ENCODE measurements around the gene RNU6-9. TPM values are rescaled to one million over a fixed set of nuclear protein-coding genes. Genes with fewer than 3 reads are reported as not detected.
"Not testable (repeated sequence)": the region's sequence is repeated elsewhere in the genome, so short reads cannot be mapped to it uniquely, and the experiment has no call there.

Gene RNU6-9
- total and polyA plus RNA-seq, 2 of the 13 experiments (the other 11 are each of a cell fraction or from before 2014, with no cell fraction given), result under 0.01 TPM; not detected in 1

GRCh38 chr19:876089-876488, 17.2 kb upstream of the RNU6-9 start (continued):
- TF ChIP-seq E2F5 (CRISPR knock-in tag; conservative IDR thresholded peaks at IDR 0.05) (no peak), MLLT10 (CRISPR knock-in tag; IDR thresholded peaks at IDR 0.05) (no peak)

- Histone ChIP-seq H3K4me3 (replicated peaks in 1 of 3; ENCODE audit: insufficient read depth in 1 of 3, low read depth in 2 of 3, low read length in 3 of 3) (no peak overlapping the region), H3K4me2 (ENCODE audit: low read depth, low read length) (no peak overlapping the region), H3K4me1 (ENCODE audit: insufficient read depth, low read length) (no peaks in the 10 kb centered on the region), H3K36me3 (replicated peaks in 1 of 2; ENCODE audit: control insufficient read depth in 1 of 2, insufficient read depth in 2 of 2, low read length in 2 of 2) (peaks cover 11 to 16% of the 10 kb centered on the region in 2 experiments; a peak in 4 of 5 replicates), H3K27ac (ENCODE audit: extremely low read length, insufficient read depth, low read length) (no peak overlapping the region), H3K9me3 (ENCODE audit: low read length) (no peaks in the 10 kb centered on the region), H4K20me1 (ENCODE audit: insufficient read depth, low read length) (no peaks in the 10 kb centered on the region), H3K79me2 (ENCODE audit: insufficient read depth, low read length) (no peaks in the 10 kb centered on the region), H3K27me3 (ENCODE audit: control insufficient read depth in 1 of 2, insufficient read depth in 2 of 2, low read length in 2 of 2) (no peaks in the 10 kb centered on the region), H2AFZ (ENCODE audit: low read length) (no peak overlapping the region), H3K9ac (ENCODE audit: insufficient read depth, low read depth, low read length) (no peak overlapping the region)
- in situ Hi-C loops (cut with HindIII; ENCODE audit: extremely low pct_ligation_motif_present, low pct_unique_long_range_greater_than_20kb), result no loop called here
- no TSS peak for BruUV-seq (replicated peaks)
- POLR2A ChIA-PET, result no interaction called here
- FAIRE-seq, result no peak
- CTCF ChIA-PET (ENCODE audit: low intra/inter-chr PET ratio, low total read pairs), result no interaction called here
- ATAC-seq, result no peak
- WGBS (ENCODE audit: low lambda C conversion rate), result 88% methylated on average over 24 of the region's 29 CpGs
- intact Hi-C loops (cut with micrococcal nuclease; ENCODE audit: unreplicated experiment), result no loop called here
- no peak for DNase-seq (ENCODE audit: low spot score)
- TF ChIP-seq RBFOX2 (IDR thresholded peaks at IDR 0.05; ENCODE audit: low read depth, low read length) (0 out of 2 replicates have a peak, but pooled peaks have one; percentile 12), ZNF839 (CRISPR knock-in tag; IDR thresholded peaks at IDR 0.05; ENCODE audit: borderline replicate concordance) (no peak)
Observed at GRCh38 chr19:876780-877314, 16.4 kb upstream of the RNU6-9 start.

- POLR2A ChIA-PET, result interaction anchor here (1.6 kb wide), 1 partner anchor 15 kb away, joined by 3 read pairs; the partner anchor contains the start of genes MED16 and RNU6-9
- BruUV-seq (replicated peaks); in situ Hi-C loops (cut with HindIII; ENCODE audit: extremely low pct_ligation_motif_present, low pct_unique_long_range_greater_than_20kb): not testable (repeated sequence)
Observed at GRCh38 chr19:877992-878660, 15.2 kb upstream of the RNU6-9 start.

More at GRCh38 chr19:877992-878660, 15.2 kb upstream of the RNU6-9 start:
- H3K4me3 ChIP-seq (replicated peaks in 1 of 3; ENCODE audit: insufficient read depth in 1 of 3, low read depth in 2 of 3, low read length in 3 of 3); DNase-seq (ENCODE audit: low spot score); H3K27ac ChIP-seq (ENCODE audit: extremely low read length, insufficient read depth, low read length); intact Hi-C loops (cut with micrococcal nuclease; ENCODE audit: unreplicated experiment); H3K4me2 ChIP-seq (ENCODE audit: low read depth, low read length); H3K9ac ChIP-seq (ENCODE audit: insufficient read depth, low read depth, low read length); CTCF ChIA-PET (ENCODE audit: low intra/inter-chr PET ratio, low total read pairs); H3K9me3 ChIP-seq (ENCODE audit: low read length); H3K27me3 ChIP-seq (ENCODE audit: control insufficient read depth in 1 of 2, insufficient read depth in 2 of 2, low read length in 2 of 2); ATAC-seq; H3K4me1 ChIP-seq (ENCODE audit: insufficient read depth, low read length); FAIRE-seq; H2AFZ ChIP-seq (ENCODE audit: low read length); H3K79me2 ChIP-seq (ENCODE audit: insufficient read depth, low read length); H4K20me1 ChIP-seq (ENCODE audit: insufficient read depth, low read length): not testable (repeated sequence)
- 85% methylated on average over 22 of the region's 23 CpGs for WGBS (ENCODE audit: low lambda C conversion rate)
- H3K36me3 ChIP-seq (replicated peaks in 1 of 2; ENCODE audit: control insufficient read depth in 1 of 2, insufficient read depth in 2 of 2, low read length in 2 of 2), result peaks cover 12 to 16% of the 10 kb centered on the region in 2 experiments; a peak in 4 of 5 replicates

Data from HepG2 (cell line).